HG03045 (cell line): ENCODE results near the gene ZNF594.
A peak's percentile ranks its signal among the peaks of the same experiment; 100 is the strongest.
"Not testable (repeated sequence)": the region's sequence is repeated elsewhere in the genome, so short reads cannot be mapped to it uniquely, and the experiment has no call there.

Experiments
- ATAC-seq: cut with Tn5 transposase; IDR thresholded peaks from one replicate; pipeline ENCODE4 v1.9.1; 2021; ENCODE audit warnings: mild to moderate bottlenecking, moderate library complexity; ENCODE audit not compliant: unreplicated experiment

ZNF594 gene

DNA sequence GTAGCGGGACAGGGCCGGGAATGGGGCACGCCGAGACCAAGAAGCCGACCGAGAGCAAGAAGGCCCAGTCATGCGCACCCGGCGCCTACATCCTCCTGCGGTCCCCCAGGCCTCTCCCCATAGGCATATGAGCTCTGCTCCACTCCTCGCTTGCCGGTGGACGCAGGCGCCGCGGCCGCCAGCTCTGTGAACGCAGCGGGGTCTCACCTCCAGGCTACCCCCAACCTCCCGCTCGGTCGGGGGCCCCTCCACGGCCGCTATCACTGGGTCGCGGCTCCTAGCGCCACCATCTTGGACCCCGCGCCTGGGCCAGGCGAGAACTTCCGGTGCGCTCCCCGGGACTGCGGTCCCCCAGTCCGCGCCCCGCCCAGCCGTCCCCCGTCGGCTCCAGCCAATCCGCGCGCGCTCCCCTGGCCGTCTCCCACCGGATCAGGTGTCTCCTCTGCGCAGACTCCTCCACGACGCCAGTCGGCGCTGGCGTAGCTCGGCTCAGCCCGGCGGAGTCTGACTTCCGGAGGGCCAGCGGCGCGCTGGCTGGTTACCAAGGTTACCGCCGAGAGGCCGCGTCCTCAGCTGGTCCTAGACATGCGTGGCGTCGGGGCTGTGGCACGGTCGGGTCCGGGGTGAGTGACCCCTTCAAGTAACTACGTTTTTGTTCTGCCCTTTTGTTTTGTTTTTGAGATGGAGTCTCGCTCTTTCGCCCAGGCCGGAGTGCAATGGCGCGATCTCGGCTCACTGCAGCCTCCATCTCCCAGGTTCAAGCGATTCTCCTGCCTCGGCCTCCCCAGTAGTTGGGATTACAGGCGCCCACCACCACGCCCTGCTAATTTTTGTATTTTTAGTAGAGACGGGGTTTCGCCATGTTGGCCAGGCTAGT, at the start of gene ZNF594:
TSS of gene ZNF594 (minus strand) at position 328 of the 877 bp plus-strand sequence. CDS start 7,612 bp downstream, outside the sequence.
- peak; percentile 98 for ATAC-seq

- not testable (repeated sequence) for ATAC-seq
Measured at GRCh38 chr17:5239769-5240168, 48.1 kb upstream of the ZNF594 start.

DNA sequence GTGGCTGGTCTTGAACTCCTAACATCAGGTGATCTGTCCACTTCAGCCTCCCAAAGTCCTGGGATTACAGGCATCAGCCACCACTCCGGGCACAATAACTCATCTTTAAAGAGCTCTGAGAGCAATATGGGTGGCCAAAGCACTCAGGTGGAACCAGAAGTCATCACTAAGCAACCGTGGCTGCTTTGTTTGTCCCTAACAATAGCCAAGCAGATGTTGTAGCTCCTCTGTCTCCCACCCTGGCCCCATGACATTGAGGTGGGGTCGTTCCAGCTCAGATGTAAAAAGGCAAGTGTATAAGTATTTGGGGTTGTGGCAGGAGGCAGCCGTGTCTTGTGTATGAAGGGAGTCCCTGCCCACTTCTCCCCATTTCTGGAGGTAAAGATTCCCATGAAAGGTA, 46.7 kb upstream of the ZNF594 start:
- no peak for ATAC-seq

GRCh38 chr17:5237541-5238016, 45.9 kb upstream of the ZNF594 start:
- ATAC-seq: no peak

GRCh38 chr17:5236938-5237540, 45.4 kb upstream of the ZNF594 start:
- no peak for ATAC-seq

DNA sequence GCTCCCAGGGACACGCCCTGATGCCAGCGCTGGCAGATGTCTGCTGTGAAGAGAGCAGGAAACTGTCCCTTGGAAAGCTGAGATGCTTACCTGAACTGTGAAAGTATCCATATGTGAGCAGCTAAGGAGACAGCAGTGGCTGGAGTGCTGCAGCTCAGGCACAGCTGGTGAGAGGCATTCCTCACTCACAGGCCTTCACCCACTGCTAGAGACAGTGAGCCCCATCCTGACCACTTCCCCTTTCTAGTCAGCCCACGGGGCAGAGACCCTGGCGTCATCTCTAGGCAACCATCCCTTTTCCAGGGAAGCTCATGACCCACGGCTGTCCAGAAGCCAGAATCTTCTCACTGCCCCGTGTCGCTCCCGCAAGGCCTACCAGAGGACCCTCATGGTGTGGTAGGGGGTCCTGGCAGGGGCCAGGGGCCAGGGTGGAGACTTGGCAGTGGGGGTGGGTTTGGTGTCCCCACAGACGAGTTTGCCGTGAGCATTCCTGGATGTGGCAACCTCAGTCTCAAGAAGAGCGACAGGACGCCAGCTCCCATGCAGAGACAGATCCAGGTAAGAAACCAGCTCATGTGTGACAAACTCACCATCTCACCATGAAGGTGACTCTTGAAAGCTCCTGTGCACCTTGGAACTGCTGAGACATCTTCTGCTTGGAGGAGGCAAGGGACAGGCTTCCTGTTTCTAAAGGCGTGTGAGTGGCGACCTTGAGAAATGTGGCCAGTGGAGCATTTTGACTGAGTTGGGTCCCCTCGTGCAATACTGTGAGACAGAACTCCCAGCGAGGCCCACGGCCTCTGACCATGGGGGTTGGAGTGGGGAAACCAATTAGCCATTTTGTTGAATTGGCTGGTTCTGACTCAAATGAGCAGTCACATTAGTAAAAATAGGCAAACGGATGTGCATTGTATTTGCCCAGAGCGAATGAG, 43.2 kb upstream of the ZNF594 start, which contains the start of gene SCIMP:
TSS of gene SCIMP (minus strand) at position 216 of the 932 bp plus-strand sequence. CDS start at position 111, 105 bp downstream.
- peak; percentile 59 for ATAC-seq

DNA sequence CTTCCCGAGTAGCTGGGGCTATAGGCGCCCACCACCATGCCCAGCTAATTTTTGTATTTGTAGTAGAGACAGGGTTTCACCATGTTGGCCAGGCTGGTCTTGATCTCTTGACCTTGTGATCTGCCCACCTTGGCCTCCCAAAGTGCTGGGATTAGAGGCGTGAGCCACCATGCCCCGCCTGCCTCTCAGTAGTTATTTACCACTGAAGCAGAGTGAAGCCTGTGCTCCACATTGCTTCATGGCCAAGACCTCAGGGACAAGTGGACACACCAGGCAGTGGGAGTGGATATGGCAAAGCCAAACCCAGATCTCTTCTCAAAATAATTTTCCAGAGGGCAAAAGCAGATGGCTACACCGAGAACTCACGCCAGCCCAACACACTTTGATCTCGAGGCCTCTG, 41.8 kb upstream of the ZNF594 start:
- not testable (repeated sequence) for ATAC-seq

- ATAC-seq: no peak
Measured at GRCh38 chr17:5226940-5227878, 35.5 kb upstream of the ZNF594 start.

DNA sequence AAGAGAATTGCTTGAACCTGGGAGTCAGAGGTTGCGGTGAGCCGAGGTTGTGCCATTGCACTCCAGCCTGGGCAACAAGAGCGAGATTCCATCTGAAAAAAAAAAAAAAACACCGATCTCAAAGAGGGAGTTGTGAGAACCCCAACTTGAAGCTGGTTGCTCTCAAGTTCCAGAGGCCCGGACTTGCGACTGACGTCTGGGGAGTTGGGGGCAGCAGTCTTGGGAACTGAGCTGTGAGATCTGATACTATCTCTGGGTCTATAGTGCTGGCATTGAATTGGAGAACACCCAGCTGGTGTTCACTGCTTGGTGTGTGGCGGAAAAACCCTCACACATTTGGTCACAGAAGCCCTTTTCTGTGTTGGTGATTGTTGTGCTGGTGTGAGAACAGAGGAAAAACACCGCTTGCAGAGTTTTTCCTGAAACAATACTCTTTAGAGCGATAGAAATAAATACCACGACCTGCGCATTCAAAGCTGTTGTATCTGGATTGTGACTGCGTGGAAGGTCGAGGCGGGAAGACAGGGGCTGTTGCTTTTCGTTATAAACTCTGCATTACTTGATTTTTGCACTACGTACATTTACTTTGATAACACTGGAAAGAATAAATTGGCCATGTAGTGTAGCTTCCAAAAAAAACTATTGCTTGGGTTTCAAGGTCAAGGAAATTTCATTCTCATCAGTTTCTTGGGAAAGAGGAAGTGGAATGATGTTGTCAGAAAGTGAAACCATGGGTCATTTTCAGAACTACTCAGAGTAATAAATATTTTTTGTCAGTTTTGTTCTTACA, 34.2 kb upstream of the ZNF594 start:
- peak; percentile 35 for ATAC-seq

DNA sequence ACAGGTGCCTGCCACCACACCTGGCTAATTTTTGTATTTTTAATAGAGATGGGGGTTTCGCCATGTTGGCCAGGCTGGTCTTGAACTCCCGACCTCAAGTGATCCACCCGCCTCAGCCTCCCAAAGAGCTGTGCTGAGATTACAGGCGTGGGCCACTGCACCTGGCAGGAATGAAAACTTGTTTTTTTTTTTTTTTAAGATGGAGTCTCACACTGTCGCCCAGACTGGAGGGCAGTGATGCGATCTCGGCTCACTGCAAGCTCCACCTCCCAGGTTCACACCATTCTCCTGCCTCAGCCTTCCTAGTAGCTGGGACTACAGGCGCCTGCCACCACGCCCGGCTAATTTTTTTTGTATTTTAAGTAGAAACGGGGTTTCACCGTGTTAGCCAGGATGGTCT, 30.2 kb upstream of the ZNF594 start:
- ATAC-seq: not testable (repeated sequence)

DNA sequence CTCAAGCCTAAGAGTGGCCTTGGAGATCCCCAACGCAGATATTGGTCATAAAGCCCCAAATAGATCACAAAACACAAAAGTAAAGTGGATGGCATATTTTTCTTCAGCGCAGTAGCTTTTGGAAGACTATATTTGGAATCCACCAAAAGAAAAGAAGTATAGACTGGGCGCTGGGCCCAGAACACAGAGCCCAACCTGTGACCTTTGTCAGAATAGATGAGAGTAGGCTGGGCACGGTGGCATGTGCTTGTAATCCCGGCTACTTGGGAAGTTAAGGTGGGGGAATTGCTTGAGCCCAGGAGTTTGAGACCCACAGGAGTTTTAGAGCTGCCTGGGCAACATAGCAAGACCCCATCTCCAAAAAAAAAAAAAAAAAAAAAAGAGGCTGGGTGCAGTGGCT, 28.4 kb upstream of the ZNF594 start:
- ATAC-seq: no peak

DNA sequence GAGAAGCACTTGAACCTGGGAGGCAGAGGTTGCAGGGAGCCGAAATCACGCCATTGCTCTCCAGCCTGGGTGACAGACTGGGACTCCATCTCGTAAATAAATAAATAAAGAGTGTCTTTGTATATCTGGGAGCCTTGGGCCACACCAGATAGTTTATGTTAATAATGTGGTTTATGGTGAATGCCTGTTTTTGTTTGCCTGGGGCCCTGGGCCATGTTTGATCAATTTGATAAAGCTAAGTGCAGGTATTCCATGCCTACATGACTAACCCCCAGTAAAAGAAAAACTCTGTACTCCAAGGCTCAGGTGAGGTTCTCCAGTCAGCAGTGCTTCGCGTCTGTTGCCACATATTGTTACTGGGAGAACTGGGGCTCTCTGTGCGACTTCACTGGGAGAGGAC, 27.9 kb upstream of the ZNF594 start:
- ATAC-seq: no peak

GRCh38 chr17:5217562-5217961, 25.9 kb upstream of the ZNF594 start:
- not testable (repeated sequence) for ATAC-seq

DNA sequence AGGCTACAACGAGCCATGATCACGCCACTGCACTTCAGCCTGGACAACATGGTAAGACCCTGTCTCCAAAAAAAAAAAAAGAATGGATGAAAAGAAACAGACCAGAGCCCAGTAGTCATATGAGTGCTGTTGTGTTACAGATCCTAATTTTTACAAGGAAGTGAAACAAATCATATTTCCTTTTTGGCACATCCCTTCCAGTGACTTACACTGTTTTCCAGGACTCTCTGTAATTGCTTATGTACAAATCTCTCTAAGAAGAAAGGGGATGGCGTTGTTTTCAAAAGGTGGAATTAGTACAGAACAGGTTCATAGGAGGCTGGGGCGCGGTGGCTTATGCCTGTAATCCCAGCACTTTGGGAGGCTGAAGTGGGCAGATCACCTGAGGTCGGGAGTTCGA, 19.8 kb upstream of the ZNF594 start:
- no peak for ATAC-seq

- no peak for ATAC-seq
Measured at GRCh38 chr17:5210614-5211252, 19.1 kb upstream of the ZNF594 start.

DNA sequence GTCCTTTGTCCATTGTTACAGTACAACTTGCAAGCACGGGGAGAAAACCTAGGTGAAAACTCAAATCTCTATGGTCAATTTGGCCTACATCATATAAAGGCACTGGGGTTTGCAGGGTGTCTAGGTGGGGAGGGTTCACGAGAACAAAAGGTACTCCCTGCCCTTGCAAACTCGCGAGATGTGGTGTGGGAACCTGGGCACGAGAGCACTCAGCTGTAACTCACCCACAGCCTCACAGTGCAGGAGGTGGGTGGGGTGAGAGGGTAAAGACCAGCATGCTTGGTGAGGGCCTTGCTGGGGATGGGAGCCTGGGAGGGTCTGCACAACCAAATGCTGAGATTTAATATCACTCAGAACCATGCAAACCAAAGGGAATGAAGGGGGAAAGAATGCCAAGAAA, 18.4 kb upstream of the ZNF594 start:
- ATAC-seq: no peak

DNA sequence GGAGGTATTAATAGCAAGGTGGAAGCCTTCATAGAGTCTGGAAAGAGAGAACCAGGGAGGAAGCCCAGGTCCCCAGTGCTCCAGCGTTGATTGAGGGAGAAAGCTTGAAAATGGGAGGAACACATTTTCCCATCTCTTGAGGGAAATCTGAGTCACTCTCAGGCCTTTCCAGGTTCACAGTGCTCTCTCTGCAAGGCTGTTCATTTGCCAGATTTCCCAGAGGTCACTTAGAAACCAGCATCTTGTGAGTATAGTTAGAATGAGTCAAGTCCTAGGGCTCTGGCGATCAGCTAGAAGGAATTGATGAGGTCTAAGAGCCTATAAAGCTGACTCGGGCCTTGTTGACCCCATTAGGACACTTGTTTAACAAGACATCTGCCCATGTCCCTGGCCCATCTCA, 17.7 kb upstream of the ZNF594 start:
- ATAC-seq: no peak

DNA sequence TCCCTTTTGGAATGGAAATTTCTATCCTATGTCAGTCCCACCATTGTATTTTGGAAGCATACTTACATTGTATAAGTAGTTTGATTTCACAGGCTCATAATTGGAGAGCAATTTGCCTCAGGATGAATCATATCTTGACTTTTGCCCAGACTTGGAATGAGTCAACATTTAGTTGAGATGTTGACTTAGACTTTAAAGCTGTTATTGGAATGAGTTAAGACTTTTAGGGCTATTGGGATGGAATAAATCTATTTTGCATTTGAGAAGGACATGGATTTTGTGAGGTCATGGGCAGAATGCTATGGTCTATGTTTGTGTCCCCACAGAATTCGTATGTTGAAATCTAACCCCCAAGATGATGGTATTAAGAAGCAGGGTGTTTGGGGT, 12.2 kb upstream of the ZNF594 start:
- ATAC-seq: no peak
